Ovary (tissue), 9 donors: ENCODE results near the gene ELF3. TPM values are rescaled to one million over a fixed set of nuclear protein-coding genes. Genes with fewer than 3 reads are reported as not detected.

Experiments
- DNase-seq, 5 donors: peaks; one replicate each; pipeline ENCODE4 v3.0.0-alpha.2; 2019 to 2020
- H3K27ac ChIP-seq, 2 donors: fragments of 200-600 bp; one replicate each; pipeline versions ENCODE4 v1.5.1 to v1.8.0; 2019 to 2022
- H3K27me3 ChIP-seq: fragments of 200-600 bp; one replicate; pipeline ENCODE4 v1.8.0; 2022
- H3K36me3 ChIP-seq: fragments of 200-600 bp; sonication (generic); one replicate; pipeline ENCODE4 v1.5.1; 2019
- H3K4me1 ChIP-seq: one replicate; pipeline ENCODE4 v1.8.1; 2013; ENCODE audit warnings: mild to moderate bottlenecking, moderate library complexity; ENCODE audit not compliant: insufficient read depth
- H3K4me3 ChIP-seq: fragments of 200-600 bp; sonication (generic); one replicate; pipeline ENCODE4 v1.5.1; 2017
- H3K9me3 ChIP-seq, 2 donors: fragments of 200-600 bp in 1 of 2; sonication (generic) in 1 of 2; one replicate each; pipeline versions ENCODE4 v1.5.1 to v1.8.1; 2013 to 2019; ENCODE audit warnings: mild to moderate bottlenecking in 1 of 2, moderate library complexity in 1 of 2
- EP300 ChIP-seq: sonication (generic); formaldehyde crosslinking; IDR thresholded peaks from one replicate; pipeline ENCODE4 v1.6.1; 2017; ENCODE audit warnings: antibody characterized with exemption
- POLR2A ChIP-seq: fragments of 450-650 bp; IDR thresholded peaks from one replicate; pipeline ENCODE4 v1.6.1; 2017; ENCODE audit warnings: antibody characterized with exemption, mild to moderate bottlenecking, moderate library complexity
- WGBS, 3 donors: extraction: QIAGEN DNeasy Blood & Tissue Kit in 1 of 3; methylation state at CpG; one replicate each; pipeline versions ENCODE4 v1.1.5 to v1.1.7; 2013 to 2017; 5-methylcytosine and 5-hydroxymethylcytosine counted together
- intact Hi-C, 4 donors: fragments of 100-400 bp; cut with DNase I; formaldehyde crosslinking; loops; one replicate each; pipeline versions ENCODE4 v1.11.0 to v1.15.1; 2022 to 2023
- polyA plus RNA-seq, 2 donors: library from polyadenylated mRNA; stranded (reverse); fragments of 200-250 nt in 1 of 2; fragments of 350-450 nt in 1 of 2; fragmentation: Illumina TruSeq in 1 of 2; extraction: RNeasy Lipid Tissue Mini Kit (QIAGEN cat#74804) in 1 of 2; gene quantifications; one replicate each; pipeline ENCODE4 v1.2.3, GENCODE V29; 2013 to 2014
- total RNA-seq, 7 donors: library from RNA; depleted of rRNA in 2 of 7; stranded (reverse); fragments of >200 nt in 2 of 7; fragmentation: NEBNext Ultra II Directional in 3 of 7; extraction: Animal tissue kit (Norgen Biotek cat#: 25700) in 3 of 7; gene quantifications; one replicate each; pipeline versions ENCODE4 v1.1.0 to v1.2.4, GENCODE V29; 2016 to 2023
- TF ChIP-seq, protein P1 (sequence below), 3 donors: fragments of 450-650 bp in 2 of 3; fragments of 200-600 bp in 1 of 3; IDR thresholded peaks; one replicate each; pipeline versions ENCODE4 v1.5.1 to v1.8.0; 2016 to 2022; ENCODE audit warnings: antibody characterized with exemption in 3 of 3, mild to moderate bottlenecking in 1 of 3
- donor health status: DM: no; HTN: no; CAD: no; lungs with moderate emphysema.
- donor health status: DM: no; HTN: no; CAD: no.
- donor health status: Bipolar disorder and iron deficiency.
- donor health status: DM: yes; HTN: yes; CAD: no.
- donor health status: DM: no; HTN: no; CAD: no.
- donor health status: DM: yes; HTN: yes; CAD: no.

ELF3 gene
- total and polyA plus RNA-seq, 9 donors: 0.05 to 1,154 (median 3.8) TPM

DNA sequence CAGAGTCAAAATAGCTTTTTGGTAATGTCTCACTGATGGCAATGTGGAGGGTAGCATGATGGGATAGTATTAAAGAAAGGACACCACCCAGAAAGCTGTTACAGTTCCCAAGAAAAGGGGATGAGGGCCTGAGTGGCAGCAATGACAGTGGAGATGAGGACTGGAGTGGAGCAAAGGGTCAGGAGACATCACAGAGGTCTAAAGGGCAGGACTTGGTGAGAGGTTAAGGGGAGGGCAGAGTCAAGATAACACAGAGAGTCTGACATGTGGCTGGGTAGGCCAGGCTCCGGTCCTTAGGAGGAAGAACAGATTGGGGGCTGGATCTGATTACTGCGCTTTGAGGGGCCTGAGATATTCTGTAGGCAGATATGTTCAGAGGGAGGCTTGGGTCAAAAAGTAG, 19.3 kb downstream of the ELF3 start:
- H3K4me3 ChIP-seq: no peak overlapping the region
- 91 to 97% (median 96%) methylated on average over 2 of the region's 2 CpGs for WGBS, 3 donors
- no peaks in the 10 kb centered on the region for H3K9me3 ChIP-seq
- no peak for TF ChIP-seq EP300
- TF ChIP-seq, protein P1, sequence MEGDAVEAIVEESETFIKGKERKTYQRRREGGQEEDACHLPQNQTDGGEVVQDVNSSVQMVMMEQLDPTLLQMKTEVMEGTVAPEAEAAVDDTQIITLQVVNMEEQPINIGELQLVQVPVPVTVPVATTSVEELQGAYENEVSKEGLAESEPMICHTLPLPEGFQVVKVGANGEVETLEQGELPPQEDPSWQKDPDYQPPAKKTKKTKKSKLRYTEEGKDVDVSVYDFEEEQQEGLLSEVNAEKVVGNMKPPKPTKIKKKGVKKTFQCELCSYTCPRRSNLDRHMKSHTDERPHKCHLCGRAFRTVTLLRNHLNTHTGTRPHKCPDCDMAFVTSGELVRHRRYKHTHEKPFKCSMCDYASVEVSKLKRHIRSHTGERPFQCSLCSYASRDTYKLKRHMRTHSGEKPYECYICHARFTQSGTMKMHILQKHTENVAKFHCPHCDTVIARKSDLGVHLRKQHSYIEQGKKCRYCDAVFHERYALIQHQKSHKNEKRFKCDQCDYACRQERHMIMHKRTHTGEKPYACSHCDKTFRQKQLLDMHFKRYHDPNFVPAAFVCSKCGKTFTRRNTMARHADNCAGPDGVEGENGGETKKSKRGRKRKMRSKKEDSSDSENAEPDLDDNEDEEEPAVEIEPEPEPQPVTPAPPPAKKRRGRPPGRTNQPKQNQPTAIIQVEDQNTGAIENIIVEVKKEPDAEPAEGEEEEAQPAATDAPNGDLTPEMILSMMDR (IDR thresholded peaks at IDR 0.05): no peak
- no peak for TF ChIP-seq POLR2A
- H3K27me3 ChIP-seq: no peaks in the 10 kb centered on the region
- no peak overlapping the region for H3K27ac ChIP-seq
- H3K36me3 ChIP-seq: no peaks in the 10 kb centered on the region
- H3K4me1 ChIP-seq: peaks cover 2% of the 10 kb centered on the region
- intact Hi-C loops: no loop called here
- DNase-seq: no peak

DNA sequence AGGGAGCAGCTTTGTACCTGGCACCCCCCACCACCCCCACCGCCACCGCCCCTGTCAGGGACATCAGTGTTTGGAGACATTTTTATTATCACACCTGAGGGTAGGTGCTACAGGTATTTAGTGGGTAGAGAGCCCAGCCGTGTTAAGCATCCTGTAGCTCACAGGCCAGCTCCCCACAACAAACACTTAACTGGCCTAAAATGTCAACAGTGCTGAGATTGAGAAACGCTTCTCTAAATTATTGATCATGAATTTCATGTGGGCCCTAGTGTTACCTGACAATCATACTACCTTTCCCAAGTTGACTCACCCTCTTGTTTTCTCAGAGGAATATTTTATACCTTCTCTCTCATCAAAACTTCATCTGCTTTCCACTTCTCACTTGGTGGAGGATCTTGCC, 21.4 kb downstream of the ELF3 start:
- intact Hi-C loops: no loop called here
- DNase-seq: no peak
- H3K4me1 ChIP-seq: peaks cover 2% of the 10 kb centered on the region
- TF ChIP-seq, protein P1 (IDR thresholded peaks at IDR 0.05): no peak
- TF ChIP-seq POLR2A (no peak), EP300 (no peak)
- H3K27ac ChIP-seq: no peak overlapping the region
- no peaks in the 10 kb centered on the region for H3K27me3 ChIP-seq
- WGBS, 3 donors: 73 to 88% (median 83%) methylated on average over 4 of the region's 4 CpGs
- no peak overlapping the region for H3K4me3 ChIP-seq
- H3K36me3 ChIP-seq: no peaks in the 10 kb centered on the region
- no peaks in the 10 kb centered on the region for H3K9me3 ChIP-seq

DNA sequence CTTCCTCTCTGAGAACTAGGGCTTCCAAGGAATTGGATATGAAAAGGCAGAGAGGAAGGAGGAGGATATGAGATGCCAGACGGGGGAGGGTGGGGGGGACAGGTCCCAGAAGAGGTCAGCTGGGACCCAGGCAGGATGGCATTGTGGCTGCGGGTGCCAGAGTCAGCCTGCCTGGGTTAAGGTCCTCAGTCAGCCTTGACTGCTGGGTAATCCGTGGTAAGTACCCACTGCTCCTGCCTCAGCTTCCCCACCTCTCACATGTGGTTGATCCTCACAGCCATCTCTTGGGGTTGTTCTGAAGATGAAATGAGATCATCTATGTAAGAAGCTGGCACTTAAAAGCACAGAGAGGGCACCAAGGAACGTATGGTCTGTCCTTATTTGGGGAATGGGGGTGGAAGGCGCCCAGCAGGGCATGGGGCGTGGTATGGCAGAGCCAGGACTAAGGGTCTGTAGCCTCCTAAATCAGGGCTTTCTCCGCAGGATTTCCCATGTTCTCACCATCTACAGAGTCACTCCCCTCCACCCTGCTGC, 23.8 kb downstream of the ELF3 start:
- 76 to 81% (median 81%) methylated on average over 7 of the region's 7 CpGs for WGBS, 3 donors
- Histone ChIP-seq H3K27ac (no peak overlapping the region), H3K4me1 (peaks cover 2% of the 10 kb centered on the region), H3K4me3 (no peak overlapping the region), H3K9me3 (no peaks in the 10 kb centered on the region), H3K36me3 (no peaks in the 10 kb centered on the region), H3K27me3 (no peaks in the 10 kb centered on the region)
- TF ChIP-seq POLR2A (no peak), EP300 (no peak)
- TF ChIP-seq, protein P1 (IDR thresholded peaks at IDR 0.05): no peak
- intact Hi-C loops: no loop called here
- DNase-seq: no peak

DNA sequence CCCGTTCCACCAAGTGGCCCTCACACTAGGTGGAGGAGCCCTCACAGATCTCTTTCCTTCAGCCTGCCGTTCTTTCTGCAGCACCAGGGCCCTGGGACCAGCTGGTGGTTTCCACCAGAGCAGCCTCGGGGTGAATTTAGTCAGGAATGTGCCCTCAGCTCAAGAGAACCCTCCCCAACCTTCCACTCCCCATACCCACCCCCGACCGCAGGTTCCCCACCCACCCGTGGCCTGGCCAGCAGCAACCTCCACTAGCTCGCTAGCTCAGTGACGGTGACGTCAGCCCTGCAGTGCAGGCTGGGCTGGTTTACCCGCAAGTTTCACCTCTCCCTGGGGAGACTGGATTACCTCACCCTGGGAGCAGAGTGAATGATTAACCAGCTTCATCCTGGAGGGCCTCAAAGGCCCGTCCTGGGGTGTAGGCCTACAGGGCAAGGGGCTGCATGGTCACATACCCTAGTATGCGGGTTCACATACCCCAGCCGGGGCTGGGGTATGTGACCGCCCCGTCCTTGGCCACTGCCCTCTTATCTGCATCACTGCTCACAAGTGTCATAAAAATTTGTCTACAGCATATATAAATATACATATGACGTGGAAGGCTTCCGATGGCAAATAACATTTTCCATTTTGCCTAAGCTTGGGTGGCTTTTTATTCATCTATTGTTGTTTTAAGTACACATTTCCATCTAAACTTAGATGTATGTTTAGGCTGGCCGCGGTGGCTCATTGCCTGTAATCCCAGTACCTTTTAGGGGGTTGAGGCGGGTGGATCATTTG, 24.5 kb downstream of the ELF3 start:
- no peaks in the 10 kb centered on the region for H3K36me3 ChIP-seq
- H3K9me3 ChIP-seq: no peaks in the 10 kb centered on the region
- DNase-seq: peak in 3 of 5 donors; percentile 58 to 80 (median 70)
- TF ChIP-seq EP300 (no peak), POLR2A (no peak)
- TF ChIP-seq, protein P1 (IDR thresholded peaks at IDR 0.05): no peak
- no peaks in the 10 kb centered on the region for H3K27me3 ChIP-seq
- no peak overlapping the region for H3K27ac ChIP-seq
- 50 to 59% (median 55%) methylated on average over 20 of the region's 20 CpGs for WGBS, 3 donors
- intact Hi-C loops: no loop called here
- peaks cover 2% of the 10 kb centered on the region for H3K4me1 ChIP-seq
- H3K4me3 ChIP-seq: no peak overlapping the region
